ENCODE data around the gene TMX4.

TMX4 gene

GRCh38 chr20:7939663-7940062, 79.9 kb downstream of the TMX4 start:
- H3K79me2 ChIP-seq (ENCODE audit: insufficient read depth, low read length) = no peaks in the 10 kb centered on the region
- TF ChIP-seq CTCF (IDR thresholded peaks at IDR 0.05; ENCODE audit: low read length) (no peak), EZH2 (IDR thresholded peaks at IDR 0.05; ENCODE audit: borderline replicate concordance, low read length) (no peak)
- H3K9me3 ChIP-seq (ENCODE audit: low read length) = no peaks in the 10 kb centered on the region
- H3K4me1 ChIP-seq (ENCODE audit: insufficient read depth, low read length, severe bottlenecking) = peaks cover 17% of the 10 kb centered on the region
- no peak overlapping the region for H3K27ac ChIP-seq (ENCODE audit: low read depth, low read length, poor library complexity, severe bottlenecking)
- H3K9ac ChIP-seq (ENCODE audit: low read length) = no peak overlapping the region
- H3F3A ChIP-seq (ENCODE audit: insufficient read depth, low read length) = no peaks in the 10 kb centered on the region
- H3K36me3 ChIP-seq (ENCODE audit: insufficient read depth, low read length) = no peaks in the 10 kb centered on the region
- no peak overlapping the region for H2AFZ ChIP-seq (ENCODE audit: low read length)
- no peaks in the 10 kb centered on the region for H4K20me1 ChIP-seq (ENCODE audit: insufficient read depth, low read length)
- no peaks in the 10 kb centered on the region for H3K9me2 ChIP-seq (ENCODE audit: low read depth, low read length)
- H3K27me3 ChIP-seq (ENCODE audit: insufficient read depth, low read length) = no peaks in the 10 kb centered on the region
- H3K4me3 ChIP-seq (ENCODE audit: low read depth, low read length, poor library complexity, severe bottlenecking) = no peak overlapping the region
- H3K4me2 ChIP-seq (ENCODE audit: low read length) = no peak overlapping the region

GRCh38 chr20:7938058-7938457, 81.5 kb downstream of the TMX4 start:
- Histone ChIP-seq H3K4me1 (ENCODE audit: insufficient read depth, low read length, severe bottlenecking) (peaks cover 17% of the 10 kb centered on the region), H3K4me2 (ENCODE audit: low read length) (no peak overlapping the region), H3K9me2 (ENCODE audit: low read depth, low read length) (no peaks in the 10 kb centered on the region), H3K79me2 (ENCODE audit: insufficient read depth, low read length) (no peaks in the 10 kb centered on the region), H4K20me1 (ENCODE audit: insufficient read depth, low read length) (no peaks in the 10 kb centered on the region), H3K27me3 (ENCODE audit: insufficient read depth, low read length) (no peaks in the 10 kb centered on the region), H3K27ac (ENCODE audit: low read depth, low read length, poor library complexity, severe bottlenecking) (no peak overlapping the region), H3K9ac (ENCODE audit: low read length) (no peak overlapping the region), H2AFZ (ENCODE audit: low read length) (no peak overlapping the region), H3K36me3 (ENCODE audit: insufficient read depth, low read length) (no peaks in the 10 kb centered on the region), H3K9me3 (ENCODE audit: low read length) (no peaks in the 10 kb centered on the region), H3F3A (ENCODE audit: insufficient read depth, low read length) (no peaks in the 10 kb centered on the region), H3K4me3 (ENCODE audit: low read depth, low read length, poor library complexity, severe bottlenecking) (no peak overlapping the region)
- TF ChIP-seq EZH2 (IDR thresholded peaks at IDR 0.05; ENCODE audit: borderline replicate concordance, low read length) (no peak), CTCF (IDR thresholded peaks at IDR 0.05; ENCODE audit: low read length) (no peak)

GRCh38 chr20:7937328-7937727, 82.2 kb downstream of the TMX4 start:
- Histone ChIP-seq H2AFZ (ENCODE audit: low read length) (no peak overlapping the region), H3K27me3 (ENCODE audit: insufficient read depth, low read length) (no peaks in the 10 kb centered on the region), H4K20me1 (ENCODE audit: insufficient read depth, low read length) (no peaks in the 10 kb centered on the region), H3K4me1 (ENCODE audit: insufficient read depth, low read length, severe bottlenecking) (peaks cover 17% of the 10 kb centered on the region), H3K4me2 (ENCODE audit: low read length) (no peak overlapping the region), H3K79me2 (ENCODE audit: insufficient read depth, low read length) (no peaks in the 10 kb centered on the region), H3F3A (ENCODE audit: insufficient read depth, low read length) (no peaks in the 10 kb centered on the region), H3K9me3 (ENCODE audit: low read length) (no peaks in the 10 kb centered on the region), H3K36me3 (ENCODE audit: insufficient read depth, low read length) (no peaks in the 10 kb centered on the region), H3K27ac (ENCODE audit: low read depth, low read length, poor library complexity, severe bottlenecking) (no peak overlapping the region), H3K9ac (ENCODE audit: low read length) (no peak overlapping the region), H3K9me2 (ENCODE audit: low read depth, low read length) (no peaks in the 10 kb centered on the region), H3K4me3 (ENCODE audit: low read depth, low read length, poor library complexity, severe bottlenecking) (no peak overlapping the region)
- no peak for TF ChIP-seq EZH2 (IDR thresholded peaks at IDR 0.05; ENCODE audit: borderline replicate concordance, low read length)
- no peak for TF ChIP-seq CTCF (IDR thresholded peaks at IDR 0.05; ENCODE audit: low read length)

Data from OCI-LY1 (cell line).